ENCODE results near the gene RAF1.

DNA sequence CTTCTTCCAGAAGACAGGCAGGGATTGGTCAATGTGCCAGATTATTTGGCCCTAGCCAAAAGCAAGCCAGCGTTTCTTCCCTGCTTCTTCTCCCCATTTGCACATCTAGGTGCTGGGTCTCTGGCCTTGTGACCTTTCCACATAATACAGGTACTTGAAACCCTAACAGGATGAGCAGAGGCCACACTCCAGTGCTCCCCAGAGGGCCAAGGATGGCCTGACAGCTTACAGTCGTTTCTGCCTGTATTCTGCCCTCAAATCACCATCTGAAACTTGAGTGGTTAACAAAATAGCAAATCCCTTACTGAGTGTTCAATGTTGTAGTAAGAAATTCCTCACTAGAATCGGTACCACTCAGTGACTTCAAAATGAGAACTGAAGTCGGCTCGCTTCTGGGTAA is 77.9 kb downstream of the RAF1 start:
- TF ChIP-seq CTCF (IDR thresholded peaks at IDR 0.05), result no peak
- no peak for TF ChIP-seq POLR2A (IDR thresholded peaks at IDR 0.05)
